Type B pancreatic cell (in vitro differentiated cells): ENCODE data around the gene ORM2. TPM values are rescaled to one million over a fixed set of nuclear protein-coding genes. Genes with fewer than 3 reads are reported as not detected.

Source experiments
- DNase-seq: peaks from one replicate; pipeline ENCODE4 v3.0.0; 2021; ENCODE audit warnings: mixed read lengths; ENCODE audit not compliant: unreplicated experiment; ENCODE audit errors: extremely low spot score
- H3K27ac Mint-ChIP-seq: 2 replicates; pipeline ENCODE4 v1.8.0; 2021; ENCODE audit warnings: mild to moderate bottlenecking, mixed read lengths
- H3K27me3 Mint-ChIP-seq: 2 replicates; pipeline ENCODE4 v1.8.0; 2021; ENCODE audit warnings: mixed read lengths
- H3K36me3 Mint-ChIP-seq: 2 replicates; pipeline ENCODE4 v1.8.0; 2021; ENCODE audit warnings: mixed read lengths
- H3K4me1 Mint-ChIP-seq: one replicate; pipeline ENCODE4 v1.8.0; 2021; ENCODE audit warnings: mixed read lengths; ENCODE audit not compliant: unreplicated experiment
- H3K4me3 Mint-ChIP-seq: 2 replicates; pipeline ENCODE4 v1.8.0; 2021; ENCODE audit warnings: mild to moderate bottlenecking, mixed read lengths
- H3K9me3 Mint-ChIP-seq: 2 replicates; pipeline ENCODE4 v1.8.0; 2021; ENCODE audit warnings: mixed read lengths
- CTCF ChIP-seq: fragments of 200-600 bp; sonication (generic); conservative IDR thresholded peaks from 2 replicates; pipeline ENCODE4 v1.5.0; 2021; ENCODE audit warnings: antibody characterized with exemption, mild to moderate bottlenecking
- total RNA-seq: library from RNA; stranded (reverse); gene quantifications from 2 replicates; pipeline ENCODE4 v1.2.1, GENCODE V29; 2021; ENCODE audit warnings: low replicate concordance

Gene ORM2
- total RNA-seq, 1 donor from 2014 or later: not detected

- H3K9me3 Mint-ChIP-seq: no peaks in the 10 kb centered on the region
Observed at GRCh38 chr9:114303977-114304376, 25.7 kb upstream of the ORM2 start.

GRCh38 chr9:114304416-114305188, 25.1 kb upstream of the ORM2 start:
- DNase-seq: peak; percentile 57
- H3K4me3 Mint-ChIP-seq: no peak overlapping the region
- H3K27me3 Mint-ChIP-seq: no peaks in the 10 kb centered on the region
- no peaks in the 10 kb centered on the region for H3K36me3 Mint-ChIP-seq
- TF ChIP-seq CTCF: no peak
- peaks cover 4% of the 10 kb centered on the region for H3K4me1 Mint-ChIP-seq
- H3K27ac Mint-ChIP-seq: no peak overlapping the region
- H3K9me3 Mint-ChIP-seq: no peaks in the 10 kb centered on the region

More at GRCh38 chr9:114303977-114304376, 25.7 kb upstream of the ORM2 start:
- H3K4me1 Mint-ChIP-seq: peaks cover 4% of the 10 kb centered on the region
- no peak overlapping the region for H3K27ac Mint-ChIP-seq
- H3K4me3 Mint-ChIP-seq: no peak overlapping the region
- DNase-seq: no peak
- no peaks in the 10 kb centered on the region for H3K27me3 Mint-ChIP-seq
- no peaks in the 10 kb centered on the region for H3K36me3 Mint-ChIP-seq
- no peak for TF ChIP-seq CTCF

- H3K36me3 Mint-ChIP-seq: no peaks in the 10 kb centered on the region
- no peak overlapping the region for H3K4me3 Mint-ChIP-seq
- no peak overlapping the region for H3K27ac Mint-ChIP-seq
- H3K4me1 Mint-ChIP-seq: peaks cover 4% of the 10 kb centered on the region
- no peaks in the 10 kb centered on the region for H3K27me3 Mint-ChIP-seq
- DNase-seq: no peak
- no peaks in the 10 kb centered on the region for H3K9me3 Mint-ChIP-seq
- TF ChIP-seq CTCF: no peak
Observed at GRCh38 chr9:114307899-114308267, 21.8 kb upstream of the ORM2 start.

- no peaks in the 10 kb centered on the region for H3K36me3 Mint-ChIP-seq
- peak; percentile 45 for DNase-seq
- H3K27me3 Mint-ChIP-seq: no peaks in the 10 kb centered on the region
- no peak overlapping the region for H3K4me3 Mint-ChIP-seq
- no peak for TF ChIP-seq CTCF
- H3K9me3 Mint-ChIP-seq: no peaks in the 10 kb centered on the region
- H3K4me1 Mint-ChIP-seq: peaks cover 4% of the 10 kb centered on the region
- H3K27ac Mint-ChIP-seq: no peak overlapping the region
Observed at GRCh38 chr9:114308361-114308950, 21.2 kb upstream of the ORM2 start.

GRCh38 chr9:114309096-114309495, 20.6 kb upstream of the ORM2 start:
- Mint-ChIP-seq H3K36me3 (no peaks in the 10 kb centered on the region), H3K27me3 (no peaks in the 10 kb centered on the region), H3K4me3 (no peak overlapping the region), H3K9me3 (no peaks in the 10 kb centered on the region), H3K27ac (no peak overlapping the region), H3K4me1 (peaks cover 4% of the 10 kb centered on the region)
- no peak for TF ChIP-seq CTCF
- peak; percentile 56 for DNase-seq
